Peyer's patch (tissue), 4 donors: Measurements from ENCODE around the gene ADGRL4.

Experiments used
- CTCF ChIP-seq, 6 experiments: fragments of 450-650 bp in 4 of 6; fragments of 200-600 bp in 2 of 6; sonication (generic) in 1 of 6; IDR thresholded peaks; one replicate each; pipeline ENCODE4 v1.5.1; 2017 to 2019; ENCODE audit warnings: antibody characterized with exemption in 6 of 6, mild to moderate bottlenecking in 3 of 6, moderate library complexity in 1 of 6
- POLR2A ChIP-seq, 2 donors: fragments of 450-650 bp; IDR thresholded peaks; one replicate each; pipeline ENCODE4 v1.5.1; 2017; ENCODE audit warnings: antibody characterized with exemption in 2 of 2, mild to moderate bottlenecking in 2 of 2, moderate library complexity in 2 of 2

GRCh38 chr1:78855258-78855657 is 151.3 kb downstream of the ADGRL4 start:
- TF ChIP-seq POLR2A (IDR thresholded peaks at IDR 0.05) (no peak), CTCF (IDR thresholded peaks at IDR 0.05) (no peak)
